CD1c-positive myeloid dendritic cell (primary cell): ENCODE measurements around the gene LLGL1.

Experiments
- DNase-seq: peaks from one replicate; pipeline ENCODE4 v3.0.0-alpha.2; 2016; ENCODE audit errors: extremely low spot score

LLGL1 gene

DNA sequence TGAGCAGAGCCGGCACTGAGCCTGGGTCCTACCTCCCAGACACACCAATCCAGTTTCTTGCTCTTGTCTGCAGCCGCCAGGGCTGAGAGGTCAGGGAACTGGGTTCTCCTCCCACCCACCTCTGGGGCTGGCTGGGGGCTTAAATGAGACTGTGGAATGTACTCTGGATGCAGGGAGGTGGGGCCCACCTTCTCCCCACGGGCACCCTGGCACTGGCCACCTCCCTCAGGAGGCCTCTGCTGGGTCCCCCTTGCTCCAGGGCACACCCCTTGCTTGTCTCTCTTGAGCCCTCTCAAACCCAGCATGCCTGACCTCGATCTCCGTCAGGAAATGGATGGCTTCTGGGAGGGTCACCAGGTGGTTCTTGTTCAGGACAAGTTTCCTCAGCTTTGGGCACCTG, 26.7 kb downstream of the LLGL1 start:
- DNase-seq, result no peak

DNA sequence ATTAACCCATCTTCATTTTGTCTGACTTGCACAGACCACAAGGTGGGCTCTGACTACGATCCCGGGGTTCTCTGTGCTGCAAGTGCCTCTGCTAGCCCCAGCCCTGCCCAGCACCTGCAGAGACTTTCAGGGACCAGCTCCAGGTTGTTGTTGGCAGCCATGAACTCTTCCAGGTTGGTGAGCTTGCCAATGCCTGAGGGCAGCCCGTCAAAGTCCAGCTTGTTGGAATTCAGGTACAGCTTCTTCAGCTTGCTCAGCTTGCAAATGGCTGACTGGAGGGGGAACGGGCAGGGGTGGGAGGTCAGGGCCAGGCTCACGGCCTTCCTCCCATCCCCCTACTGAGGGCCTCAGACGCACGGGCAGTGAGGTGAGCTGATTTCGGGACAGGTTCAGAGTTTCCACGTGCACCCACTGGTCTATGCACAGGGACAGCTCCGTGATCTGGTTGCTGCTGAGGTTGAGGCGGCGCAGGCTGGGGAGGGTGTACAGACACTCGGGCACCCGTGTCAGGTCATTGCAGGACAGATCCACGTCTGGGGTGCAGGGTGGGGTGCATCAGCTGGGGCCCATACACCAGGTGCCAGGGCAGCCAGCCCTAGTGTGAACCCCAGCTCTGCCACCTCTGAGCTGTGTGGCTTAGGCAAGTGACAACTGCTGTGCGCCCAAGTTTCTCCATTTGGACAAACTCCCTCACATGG, 27.9 kb downstream of the LLGL1 start:
- DNase-seq, result no peak

DNA sequence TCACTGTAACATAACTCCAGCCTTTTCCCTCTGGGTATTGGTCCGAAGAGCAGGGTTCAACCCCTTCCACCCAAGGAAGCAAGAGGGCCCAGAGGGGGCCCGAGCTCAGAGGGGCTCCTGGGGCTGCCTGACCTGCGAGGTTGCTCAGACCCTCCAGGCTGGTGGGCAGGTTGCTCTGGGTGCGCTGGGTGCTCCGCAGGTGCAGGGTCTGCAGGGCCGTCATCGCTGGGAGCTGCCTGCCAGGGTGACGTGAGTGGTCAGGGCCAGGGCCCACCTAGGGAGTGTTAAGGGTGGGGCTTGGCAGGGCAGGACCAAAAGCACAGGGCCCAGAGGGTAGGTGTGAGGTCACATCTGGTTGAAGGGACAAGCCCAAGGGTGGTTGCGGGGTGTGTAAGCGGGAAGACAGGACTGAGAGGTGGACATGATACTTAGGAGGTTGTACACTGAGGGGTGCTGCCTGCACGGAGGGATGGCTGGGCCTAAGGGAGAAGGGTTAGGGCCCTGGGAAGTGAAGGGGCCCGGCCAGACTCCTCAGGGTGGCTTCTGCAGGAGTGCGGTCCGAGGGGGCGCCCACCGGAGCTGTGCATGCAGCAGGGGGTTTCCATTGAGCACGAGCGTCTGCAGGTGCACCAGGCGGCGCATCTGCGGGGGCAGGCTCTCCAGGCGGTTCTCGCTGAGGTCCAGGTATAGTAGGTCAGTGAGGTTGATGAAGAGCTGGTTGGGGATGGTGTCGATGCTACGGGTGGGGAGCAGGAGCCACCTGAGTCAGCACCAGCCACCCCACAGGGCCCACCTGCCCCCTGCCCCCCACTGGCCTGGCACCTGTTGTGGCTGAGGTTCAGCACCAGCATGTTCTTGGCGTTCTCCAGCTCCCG, 28.7 kb downstream of the LLGL1 start:
- DNase-seq, result no peak

DNA sequence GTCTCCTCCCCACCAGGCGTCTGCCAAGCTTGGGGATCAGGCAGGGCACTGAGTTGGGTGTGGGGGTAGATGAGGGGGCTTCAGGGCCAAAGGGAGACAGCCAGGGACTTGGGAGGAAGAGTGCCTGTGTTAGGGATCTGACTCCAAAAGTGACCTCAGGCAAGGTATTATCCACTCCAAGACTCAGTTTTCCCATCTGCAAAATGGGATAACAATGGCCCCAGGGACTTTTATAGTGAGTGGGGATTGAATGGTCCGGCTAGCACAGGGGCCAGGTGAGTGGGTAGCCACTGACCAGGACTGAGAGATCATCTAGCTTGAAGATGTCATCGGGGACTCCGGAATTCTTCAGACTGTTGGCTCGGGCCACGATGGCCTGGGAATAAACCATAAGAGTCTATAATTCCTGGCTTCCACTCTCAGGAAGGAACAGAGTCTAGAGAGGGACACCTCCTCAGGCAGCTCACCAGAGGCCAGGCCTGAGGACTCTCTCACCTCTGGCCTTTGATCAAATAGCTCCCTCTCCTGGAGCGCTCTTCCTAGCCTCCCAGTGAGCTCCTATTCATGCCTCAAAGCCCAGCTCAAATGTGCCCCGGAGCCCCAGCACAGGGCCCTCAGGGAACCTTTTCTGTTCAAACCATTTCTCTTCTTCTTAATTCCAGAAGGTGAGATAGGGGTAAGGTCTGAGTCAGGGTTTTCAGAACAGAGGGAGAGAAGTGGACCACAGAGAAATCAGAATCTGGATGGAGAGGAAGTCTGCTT, 29.6 kb downstream of the LLGL1 start:
- DNase-seq, result no peak

DNA sequence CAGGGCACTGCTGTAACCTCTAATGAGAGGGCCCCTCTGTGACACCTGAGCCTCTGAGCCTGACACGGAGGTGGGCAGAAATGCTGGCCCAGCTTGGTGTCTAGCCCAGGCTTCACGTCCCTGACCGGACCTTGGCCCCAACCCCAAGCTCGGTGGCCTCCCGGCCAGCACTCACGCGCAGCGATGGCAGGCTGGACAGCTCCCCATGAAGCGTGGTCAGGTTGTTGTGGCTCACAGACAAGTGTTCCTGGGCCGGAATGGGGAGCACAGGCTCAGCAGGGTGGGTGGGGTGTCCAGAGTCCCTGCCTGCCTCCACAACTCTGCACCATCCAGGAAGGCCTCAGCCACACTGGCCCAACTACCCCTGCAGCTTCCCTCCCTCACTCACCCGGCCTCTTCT, 30.9 kb downstream of the LLGL1 start:
- no peak for DNase-seq

DNA sequence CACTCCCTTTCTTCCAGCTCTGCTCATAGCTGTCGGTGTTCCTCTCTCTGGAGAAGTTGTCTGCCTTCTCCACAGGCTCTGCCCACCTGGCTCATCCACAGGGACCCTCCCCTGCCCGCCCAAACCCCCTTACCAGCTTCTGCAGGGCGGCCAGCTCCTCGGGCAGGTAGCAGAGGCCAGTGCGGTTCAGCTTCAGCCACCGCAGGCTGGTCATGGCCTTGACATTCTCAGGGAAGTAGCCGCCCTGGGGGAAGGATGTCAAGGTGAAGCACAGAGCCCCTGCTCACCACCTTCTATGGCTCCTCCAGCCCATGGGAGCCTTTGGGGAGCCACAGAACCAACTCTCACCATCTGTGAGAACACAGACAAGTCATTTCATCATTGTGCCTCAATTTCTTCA, 31.3 kb downstream of the LLGL1 start:
- no peak for DNase-seq

DNA sequence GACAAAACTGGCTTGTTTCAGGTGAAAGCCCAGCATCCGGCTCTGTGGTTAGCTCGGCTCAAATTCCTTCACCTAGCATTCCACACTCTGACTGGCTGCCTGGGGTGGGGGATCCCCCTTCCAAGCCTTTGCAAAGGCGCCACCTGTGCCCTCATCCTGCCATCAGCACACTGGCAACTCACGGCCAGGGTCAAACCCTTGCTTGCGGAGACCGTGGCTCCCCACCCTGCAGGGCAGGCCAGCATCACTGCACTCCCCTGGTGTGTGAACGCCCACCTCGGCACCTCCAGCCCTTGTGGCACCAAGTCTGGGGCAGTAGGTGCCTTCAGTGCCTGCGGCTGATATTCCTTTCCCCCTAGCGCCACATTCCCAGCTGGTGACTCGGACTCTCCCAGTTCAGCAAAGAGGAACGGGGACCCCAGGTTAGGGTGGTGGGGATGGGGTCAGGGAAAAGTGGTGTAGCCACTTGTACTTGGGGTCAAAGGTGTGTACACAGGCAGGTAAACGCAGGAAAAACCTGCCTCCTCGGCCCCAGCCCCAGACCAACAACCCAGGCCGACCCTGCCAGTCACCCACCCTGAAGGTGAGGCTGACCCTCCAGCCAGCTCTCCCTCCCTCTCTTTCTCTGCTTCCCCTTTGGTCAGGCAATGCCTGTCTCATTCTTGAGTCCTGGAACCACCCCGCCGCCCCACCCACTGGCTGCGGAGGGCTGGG, 32.0 kb downstream of the LLGL1 start:
- no peak for DNase-seq

DNA sequence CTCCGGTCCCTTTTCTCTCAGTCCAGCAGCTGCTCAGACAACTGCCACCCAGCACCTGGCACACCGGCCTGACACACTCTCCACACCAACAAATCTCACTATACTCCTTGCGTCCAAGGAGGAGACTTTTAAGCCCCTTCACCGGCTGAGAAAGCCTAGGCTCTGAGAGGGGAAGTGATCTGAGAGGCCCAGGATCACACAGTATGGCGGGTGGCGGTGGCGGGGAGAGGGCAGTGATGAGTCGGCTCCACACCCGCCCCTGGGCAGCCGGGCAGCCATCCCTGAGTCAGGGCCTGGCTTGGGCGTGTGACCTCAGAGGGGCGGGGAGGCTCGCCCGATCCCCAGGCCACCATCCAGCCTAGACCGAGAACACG, 32.5 kb downstream of the LLGL1 start:
- peak; percentile 93 for DNase-seq

DNA sequence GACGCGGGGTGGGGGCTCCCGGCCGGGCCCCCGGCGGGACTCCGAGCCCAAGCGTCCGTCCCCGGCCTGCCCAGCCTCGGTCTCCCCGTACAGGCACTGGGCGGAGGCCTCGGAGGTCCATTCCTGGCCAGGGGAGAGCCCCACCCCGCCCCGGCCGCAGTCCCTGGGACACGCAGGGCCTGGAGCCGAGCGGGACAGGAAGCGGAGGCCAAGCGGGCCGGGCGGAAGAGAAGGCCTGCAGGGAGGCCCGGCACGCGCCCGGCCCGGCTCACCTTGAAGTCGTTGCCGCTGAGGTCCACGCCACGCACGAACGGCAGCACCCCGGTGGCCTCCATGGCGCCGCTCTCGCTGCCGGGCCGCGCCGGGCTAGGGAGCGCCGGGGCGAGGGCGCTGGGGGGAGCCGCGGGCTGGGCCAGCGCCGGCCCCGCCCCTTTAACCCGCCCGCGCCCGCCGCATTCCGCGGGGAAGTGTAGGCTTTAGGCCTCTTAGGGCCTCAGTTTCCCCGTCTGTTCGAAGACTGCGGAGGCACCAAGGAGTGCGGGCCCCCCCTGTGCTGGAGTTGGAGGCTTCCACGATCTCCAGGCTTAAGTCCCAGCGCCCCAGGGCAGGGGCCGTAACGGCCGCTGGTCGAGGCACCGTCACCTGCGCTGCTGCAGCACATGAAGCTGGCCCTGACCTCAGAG, 33.1 kb downstream of the LLGL1 start, which contains the start of gene FLII:
Gene FLII (minus strand): TSS at position 383 of the 683 bp plus-strand sequence. CDS start 48 bp downstream, at position 335.
- DNase-seq, result peak; percentile 67

DNA sequence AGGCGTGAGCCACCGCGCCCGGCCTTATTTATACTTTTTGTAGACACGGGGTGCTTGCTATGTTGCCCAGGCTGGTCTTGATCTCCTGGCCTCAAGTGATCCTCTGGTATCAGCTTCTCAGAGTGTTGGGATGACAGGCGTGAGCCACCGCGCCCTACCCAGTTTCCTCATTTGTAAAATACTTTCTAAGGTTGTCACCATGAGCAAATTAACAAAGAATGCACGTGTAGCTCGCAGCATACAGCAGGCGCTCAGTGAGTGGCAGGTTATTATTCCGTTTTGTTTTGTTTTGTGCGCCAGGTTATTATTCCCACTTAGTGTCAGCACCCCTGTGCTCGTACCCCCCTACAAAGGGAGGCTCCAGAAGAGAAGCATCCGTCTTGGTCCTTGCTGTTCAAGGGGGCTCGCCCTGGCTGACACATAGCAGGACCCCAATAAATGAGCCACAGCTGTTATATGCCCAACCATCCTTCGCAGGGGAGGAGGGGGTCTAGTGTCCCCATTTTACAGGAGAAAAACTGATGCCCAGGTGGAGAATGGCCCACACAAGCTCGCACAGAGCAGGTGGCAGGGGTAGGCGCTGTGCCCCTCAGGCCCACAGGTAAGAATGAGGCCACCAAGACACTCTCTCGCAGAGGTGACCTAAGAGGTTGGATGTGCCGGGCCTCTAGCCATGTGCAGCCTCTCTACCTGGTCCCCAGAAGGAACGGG, 34.3 kb downstream of the LLGL1 start:
- no peak for DNase-seq

DNA sequence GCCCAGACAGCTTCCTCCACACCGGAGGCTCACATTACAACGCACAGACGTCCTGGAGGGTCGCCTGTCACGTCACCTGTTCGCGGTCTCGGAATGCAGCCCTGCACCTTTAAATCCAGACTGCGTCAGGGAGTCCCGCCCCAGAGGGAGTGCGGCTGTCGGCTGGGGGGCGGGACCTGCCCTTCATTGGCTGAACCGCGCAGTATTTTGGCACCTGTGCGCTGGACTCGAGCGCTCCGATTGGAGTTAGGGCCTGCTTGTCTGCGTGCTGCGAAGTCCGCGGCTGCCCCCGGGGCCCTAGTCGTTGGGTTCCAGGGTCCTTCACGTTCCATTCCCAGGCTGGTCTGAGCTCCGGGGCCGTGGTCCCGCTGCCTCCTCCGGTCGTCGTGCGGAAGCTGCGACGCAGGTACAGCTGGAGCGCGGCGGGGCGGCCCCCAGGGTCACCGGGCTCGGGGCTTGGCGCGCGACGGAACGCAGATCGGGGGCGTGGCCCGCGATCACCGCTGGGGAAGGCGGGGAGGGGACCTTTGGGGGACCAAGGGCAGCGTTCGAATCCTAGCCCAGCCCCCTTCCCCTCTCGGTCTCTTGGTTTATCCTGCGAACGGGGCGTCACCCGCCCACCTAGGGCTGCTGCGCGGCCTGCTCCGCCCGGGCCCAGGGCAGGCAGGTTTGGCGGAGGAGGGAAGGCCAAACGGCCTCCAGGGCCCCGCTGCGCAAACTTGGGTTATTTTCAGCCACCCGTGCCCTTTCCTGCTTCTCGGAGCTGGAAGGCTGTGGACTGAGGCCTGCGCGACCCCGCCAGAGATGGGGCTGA, 35.1 kb downstream of the LLGL1 start, which contains the start of gene MIEF2:
Gene MIEF2 (plus strand): TSS at position 331 of the 814 bp plus-strand sequence. CDS start 2,059 bp downstream, outside the sequence.
- peak; percentile 95 for DNase-seq

DNA sequence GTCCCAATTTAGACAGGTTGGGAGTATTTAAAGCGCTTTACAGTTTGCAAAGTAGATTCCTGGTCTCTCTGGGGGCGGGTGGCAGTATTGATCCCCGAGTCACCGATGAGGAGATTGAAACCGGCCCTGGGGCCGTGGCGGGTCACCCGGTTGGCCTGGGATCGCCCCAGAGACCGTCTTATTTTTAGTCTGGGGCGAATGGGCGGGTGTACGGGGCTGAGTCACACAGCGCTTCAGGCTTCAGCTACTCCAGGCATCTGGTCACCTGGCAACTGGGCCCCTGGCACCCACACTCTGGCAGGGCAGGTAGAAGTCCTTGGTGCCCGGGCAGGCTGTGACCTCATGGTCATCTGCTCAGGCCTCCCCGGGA, 35.7 kb downstream of the LLGL1 start:
- DNase-seq, result peak; percentile 57

DNA sequence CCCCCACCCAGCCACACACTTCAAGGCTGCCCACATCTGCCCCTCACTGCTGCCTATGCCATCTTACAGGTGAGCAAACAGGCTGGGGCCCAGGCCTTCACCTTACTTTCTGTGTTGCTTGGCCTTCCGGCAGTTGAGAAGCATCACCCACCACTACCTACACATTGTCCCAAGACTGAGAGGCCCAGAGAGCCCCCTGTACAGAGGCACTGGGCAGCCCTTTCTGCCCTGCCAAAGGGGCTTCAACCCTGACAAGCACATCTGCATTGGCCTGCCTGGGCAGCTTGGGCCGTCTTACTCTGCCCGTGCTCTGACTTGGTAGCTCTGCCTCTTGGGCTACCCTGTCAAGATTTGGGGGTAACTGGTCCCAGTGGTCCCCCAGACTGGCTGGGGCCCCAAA, 36.2 kb downstream of the LLGL1 start:
- DNase-seq, result no peak

DNA sequence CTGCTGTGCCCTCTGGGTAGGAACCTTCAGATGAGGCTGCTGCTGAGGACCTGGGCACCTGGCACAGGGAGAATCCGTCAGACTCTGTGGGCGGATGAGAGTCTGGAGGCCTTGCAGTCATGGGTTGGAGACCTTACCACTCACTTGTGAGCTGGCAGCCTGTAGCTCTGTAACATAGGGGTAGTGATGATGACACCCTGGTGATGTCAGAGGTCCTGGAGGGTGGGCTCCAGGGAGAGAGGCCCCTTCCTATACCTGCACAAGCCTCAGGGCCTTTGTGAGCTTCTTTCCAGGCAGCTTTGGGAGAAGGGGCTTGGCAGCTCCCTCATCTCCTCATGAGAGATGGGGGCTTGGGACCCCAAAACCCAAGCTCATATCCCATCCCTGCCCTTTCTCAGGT, 36.7 kb downstream of the LLGL1 start:
- no peak for DNase-seq

DNA sequence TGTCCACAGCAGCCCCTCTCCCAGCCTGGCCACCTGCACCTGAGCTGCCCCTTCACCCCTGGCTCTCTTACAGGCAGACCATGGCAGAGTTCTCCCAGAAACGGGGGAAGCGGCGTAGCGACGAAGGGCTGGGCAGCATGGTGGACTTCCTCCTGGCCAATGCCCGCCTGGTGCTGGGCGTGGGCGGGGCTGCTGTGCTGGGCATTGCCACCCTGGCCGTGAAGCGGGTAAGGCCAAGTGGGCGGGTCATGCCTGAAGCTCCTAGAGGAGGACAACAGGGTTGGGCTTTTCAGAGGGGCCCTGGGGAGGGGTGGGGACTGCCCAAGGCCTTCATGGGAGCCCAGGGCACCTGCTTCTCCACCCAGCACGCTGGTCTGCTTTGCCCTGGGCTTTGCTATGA, 37.2 kb downstream of the LLGL1 start:
- peak; percentile 37 for DNase-seq

DNA sequence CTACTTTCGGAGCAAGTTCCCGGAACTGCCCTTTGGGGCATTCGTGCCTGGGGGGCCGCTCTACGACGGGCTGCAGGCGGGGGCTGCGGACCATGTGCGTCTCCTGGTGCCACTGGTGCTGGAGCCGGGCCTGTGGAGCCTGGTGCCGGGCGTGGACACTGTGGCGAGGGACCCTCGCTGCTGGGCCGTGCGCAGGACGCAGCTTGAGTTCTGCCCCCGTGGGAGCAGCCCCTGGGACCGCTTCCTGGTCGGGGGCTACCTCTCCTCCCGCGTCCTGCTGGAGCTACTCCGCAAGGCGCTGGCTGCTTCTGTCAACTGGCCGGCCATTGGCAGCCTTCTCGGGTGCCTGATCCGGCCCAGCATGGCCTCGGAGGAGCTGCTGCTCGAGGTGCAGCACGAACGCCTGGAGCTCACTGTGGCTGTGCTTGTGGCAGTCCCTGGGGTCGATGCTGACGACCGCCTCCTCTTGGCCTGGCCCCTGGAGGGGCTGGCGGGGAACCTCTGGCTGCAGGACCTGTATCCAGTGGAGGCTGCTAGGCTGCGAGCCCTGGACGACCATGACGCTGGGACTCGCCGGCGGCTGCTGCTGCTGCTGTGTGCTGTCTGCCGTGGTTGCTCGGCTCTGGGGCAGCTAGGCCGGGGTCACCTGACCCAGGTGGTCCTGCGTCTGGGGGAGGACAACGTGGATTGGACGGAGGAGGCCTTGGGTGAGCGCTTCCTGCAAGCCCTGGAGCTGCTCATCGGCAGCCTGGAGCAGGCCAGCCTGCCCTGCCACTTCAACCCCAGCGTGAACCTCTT, 38.6 kb downstream of the LLGL1 start:
- DNase-seq, result no peak

DNA sequence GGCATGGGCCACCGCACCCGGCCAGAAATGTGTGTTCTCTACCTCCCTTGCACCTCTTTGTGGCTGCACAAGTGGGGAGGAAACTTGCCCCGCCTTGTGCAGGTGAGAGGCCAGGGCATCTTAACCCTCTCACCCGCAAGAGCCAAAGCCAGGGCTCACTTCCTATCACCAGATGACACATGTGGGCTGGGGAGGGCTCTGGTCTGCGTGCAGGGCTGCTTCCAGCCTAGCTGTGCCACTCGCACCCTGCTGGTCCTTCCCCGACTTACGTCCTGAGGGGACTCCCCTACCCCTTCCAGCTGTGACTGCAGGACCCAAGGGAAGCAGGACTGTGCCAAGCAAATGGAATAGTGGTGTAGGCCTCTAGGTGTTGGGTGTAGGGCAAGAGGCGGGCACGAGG, 41.9 kb downstream of the LLGL1 start:
- no peak for DNase-seq

DNA sequence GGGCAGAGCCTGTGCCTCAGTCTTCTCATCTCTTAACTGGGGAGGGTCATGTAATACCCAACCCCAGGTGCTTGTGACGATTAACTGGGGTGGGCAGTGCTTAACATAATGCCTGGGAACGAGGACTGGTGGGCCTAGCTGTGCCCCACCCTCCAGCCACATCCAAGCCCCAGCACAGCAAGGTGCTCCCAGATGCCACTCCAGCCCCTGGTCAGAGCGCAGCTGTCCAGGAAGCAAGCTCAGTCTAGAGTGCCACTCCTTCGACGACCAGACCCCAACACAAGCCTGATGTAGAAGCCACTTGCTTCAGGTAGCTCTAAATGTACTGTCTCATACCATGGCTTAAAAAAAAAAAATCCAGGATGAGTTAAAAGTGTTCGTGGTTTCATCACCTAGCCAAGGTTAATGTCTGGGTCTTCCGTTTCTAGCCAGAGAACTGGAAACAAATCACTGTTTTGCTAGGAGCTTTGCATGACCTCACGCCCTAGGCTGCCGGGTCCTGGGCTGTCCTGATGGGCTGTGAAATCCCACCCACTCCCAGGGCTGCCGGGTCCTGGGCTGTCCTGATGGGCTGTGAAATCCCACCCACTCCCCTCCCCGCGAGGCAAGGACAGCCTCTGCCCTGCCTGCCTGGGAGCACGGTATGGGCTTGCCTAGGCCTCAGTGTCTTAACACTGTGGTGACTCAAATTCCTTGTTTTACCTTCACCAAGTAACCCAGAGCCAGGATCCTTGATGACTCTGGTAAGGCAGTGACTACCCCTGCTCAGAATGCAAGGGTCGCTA, 42.7 kb downstream of the LLGL1 start:
- DNase-seq, result no peak
